Mucosa of rectum (tissue), 2 donors: ENCODE results near the gene ANKRD44.
"Not testable (repeated sequence)": the region's sequence is repeated elsewhere in the genome, so short reads cannot be mapped to it uniquely, and the experiment has no call there.

Experiments used
- H3K27ac ChIP-seq, 2 donors: one replicate each; pipeline ENCODE4 v1.7.0; 2013; ENCODE audit warnings: inconsistent platforms in 2 of 2, low read depth in 2 of 2, low read length in 2 of 2
- H3K27me3 ChIP-seq, 2 donors: one replicate each; pipeline ENCODE4 v1.7.0; 2013; ENCODE audit warnings: low read length in 2 of 2; ENCODE audit not compliant: control insufficient read depth in 2 of 2, insufficient read depth in 2 of 2
- H3K36me3 ChIP-seq, 2 donors: one replicate each; pipeline ENCODE4 v1.7.0; 2013; ENCODE audit warnings: low read length in 2 of 2; ENCODE audit not compliant: control insufficient read depth in 2 of 2, insufficient read depth in 2 of 2
- H3K4me1 ChIP-seq, 2 donors: one replicate each; pipeline ENCODE4 v1.7.0; 2013; ENCODE audit warnings: low read length in 2 of 2, mild to moderate bottlenecking in 1 of 2; ENCODE audit not compliant: control insufficient read depth in 2 of 2, insufficient read depth in 2 of 2
- H3K4me3 ChIP-seq, 2 donors: one replicate each; pipeline ENCODE4 v1.7.0; 2013; ENCODE audit warnings: low read length in 2 of 2
- H3K9ac ChIP-seq, 2 donors: one replicate each; pipeline ENCODE4 v1.7.0; 2013; ENCODE audit warnings: low read length in 2 of 2, low read depth in 1 of 2, mild to moderate bottlenecking in 1 of 2
- H3K9me3 ChIP-seq, 2 donors: one replicate each; pipeline ENCODE4 v1.7.0; 2013; ENCODE audit warnings: low read length in 2 of 2; ENCODE audit not compliant: control insufficient read depth in 2 of 2
- donor health status: healthy.
- donor health status: Normal muscosa, but diverticular disease.

ANKRD44 gene

GRCh38 chr2:197035002-197035401 lies 275.6 kb downstream of the ANKRD44 start:
- Histone ChIP-seq H3K9me3 (no peaks in the 10 kb centered on the region), H3K9ac (no peak overlapping the region), H3K4me3 (no peak overlapping the region), H3K27ac (no peak overlapping the region), H3K27me3 (no peaks in the 10 kb centered on the region), H3K4me1 (no peaks in the 10 kb centered on the region), H3K36me3 (no peaks in the 10 kb centered on the region)

GRCh38 chr2:197034292-197034691 lies 276.3 kb downstream of the ANKRD44 start:
- Histone ChIP-seq H3K27ac (no peak overlapping the region), H3K9me3 (no peaks in the 10 kb centered on the region), H3K27me3 (no peaks in the 10 kb centered on the region), H3K36me3 (no peaks in the 10 kb centered on the region), H3K9ac (no peak overlapping the region), H3K4me1 (no peaks in the 10 kb centered on the region), H3K4me3 (no peak overlapping the region)

- Histone ChIP-seq H3K9me3 (no peaks in the 10 kb centered on the region), H3K9ac (no peak overlapping the region), H3K36me3 (no peaks in the 10 kb centered on the region), H3K4me1 (no peaks in the 10 kb centered on the region), H3K27me3 (no peaks in the 10 kb centered on the region), H3K27ac (no peak overlapping the region), H3K4me3 (no peak overlapping the region)
These were observed 277.4 kb downstream of the ANKRD44 start for GRCh38 chr2:197033222-197033621.

GRCh38 chr2:197031803-197032202 lies 278.8 kb downstream of the ANKRD44 start:
- Histone ChIP-seq H3K36me3 (no peaks in the 10 kb centered on the region), H3K4me1 (no peaks in the 10 kb centered on the region), H3K4me3 (no peak overlapping the region), H3K27me3 (no peaks in the 10 kb centered on the region), H3K9me3 (no peaks in the 10 kb centered on the region), H3K9ac (no peak overlapping the region), H3K27ac (no peak overlapping the region)

- no peak overlapping the region for H3K27ac ChIP-seq
- no peak overlapping the region for H3K9ac ChIP-seq
- H3K4me1 ChIP-seq = no peaks in the 10 kb centered on the region
- H3K27me3 ChIP-seq = no peaks in the 10 kb centered on the region
- peaks cover 0 to 1% of the 10 kb centered on the region in 2 donors for H3K36me3 ChIP-seq
- H3K9me3 ChIP-seq = no peaks in the 10 kb centered on the region
- no peak overlapping the region for H3K4me3 ChIP-seq
These were observed 280.5 kb downstream of the ANKRD44 start for GRCh38 chr2:197030090-197030489.

GRCh38 chr2:197028633-197029032 lies 281.9 kb downstream of the ANKRD44 start:
- H3K4me3 ChIP-seq = no peak overlapping the region
- no peak overlapping the region for H3K9ac ChIP-seq
- H3K4me1 ChIP-seq = peaks cover 0 to 4% of the 10 kb centered on the region in 2 donors
- no peaks in the 10 kb centered on the region for H3K27me3 ChIP-seq
- H3K27ac ChIP-seq = no peak overlapping the region
- H3K36me3 ChIP-seq = peaks cover 5 to 13% of the 10 kb centered on the region in 2 donors
- H3K9me3 ChIP-seq = no peaks in the 10 kb centered on the region

GRCh38 chr2:197028230-197028629 lies 282.4 kb downstream of the ANKRD44 start:
- Histone ChIP-seq H3K9ac (no peak overlapping the region), H3K27ac (no peak overlapping the region), H3K36me3 (peaks cover 5 to 15% of the 10 kb centered on the region in 2 donors), H3K27me3 (no peaks in the 10 kb centered on the region), H3K4me3 (no peak overlapping the region), H3K4me1 (peaks cover 0 to 4% of the 10 kb centered on the region in 2 donors), H3K9me3 (no peaks in the 10 kb centered on the region)

- no peak overlapping the region for H3K4me3 ChIP-seq
- H3K27ac ChIP-seq = no peak overlapping the region
- H3K4me1 ChIP-seq = peaks cover 0 to 4% of the 10 kb centered on the region in 2 donors
- H3K36me3 ChIP-seq = peaks cover 5 to 15% of the 10 kb centered on the region in 2 donors
- no peak overlapping the region for H3K9ac ChIP-seq
- H3K9me3 ChIP-seq = no peaks in the 10 kb centered on the region
- no peaks in the 10 kb centered on the region for H3K27me3 ChIP-seq
These were observed 286.4 kb downstream of the ANKRD44 start for GRCh38 chr2:197024206-197024605.

- H3K4me1 ChIP-seq, H3K9ac ChIP-seq, H3K9me3 ChIP-seq, H3K27me3 ChIP-seq, H3K4me3 ChIP-seq, H3K27ac ChIP-seq: not testable (repeated sequence)
- peaks cover 5 to 15% of the 10 kb centered on the region in 2 donors for H3K36me3 ChIP-seq
These were observed 289.7 kb downstream of the ANKRD44 start for GRCh38 chr2:197020921-197021320.

GRCh38 chr2:197013098-197013497 lies 297.5 kb downstream of the ANKRD44 start:
- Histone ChIP-seq H3K36me3 (peaks cover 0 to 11% of the 10 kb centered on the region in 2 donors), H3K9me3 (no peaks in the 10 kb centered on the region), H3K9ac (no peak overlapping the region), H3K27ac (no peak overlapping the region), H3K4me3 (no peak overlapping the region), H3K4me1 (no peaks in the 10 kb centered on the region), H3K27me3 (no peaks in the 10 kb centered on the region)
